IPS-NIHi7 (cell line): ENCODE measurements around the gene FRG2.
A peak's percentile ranks its signal among the peaks of the same experiment; 100 is the strongest.
"Not testable (repeated sequence)": the region's sequence is repeated elsewhere in the genome, so short reads cannot be mapped to it uniquely, and the experiment has no call there.

Source experiments
- DNase-seq: peaks from one replicate; pipeline ENCODE4 v3.0.0; 2012; ENCODE audit warnings: mixed read lengths; ENCODE audit errors: extremely low spot score

Gene FRG2

GRCh38 chr4:190016369-190017289 lies 10.4 kb downstream of the FRG2 start:
- DNase-seq, result no peak

GRCh38 chr4:190015538-190016368 lies 11.3 kb downstream of the FRG2 start:
- peak; percentile 16 for DNase-seq

- peak; percentile 52 for DNase-seq
Measured at GRCh38 chr4:190014771-190015537, 12.1 kb downstream of the FRG2 start.

GRCh38 chr4:189989941-189990340 lies 37.1 kb downstream of the FRG2 start:
- DNase-seq, result not testable (repeated sequence)

DNA sequence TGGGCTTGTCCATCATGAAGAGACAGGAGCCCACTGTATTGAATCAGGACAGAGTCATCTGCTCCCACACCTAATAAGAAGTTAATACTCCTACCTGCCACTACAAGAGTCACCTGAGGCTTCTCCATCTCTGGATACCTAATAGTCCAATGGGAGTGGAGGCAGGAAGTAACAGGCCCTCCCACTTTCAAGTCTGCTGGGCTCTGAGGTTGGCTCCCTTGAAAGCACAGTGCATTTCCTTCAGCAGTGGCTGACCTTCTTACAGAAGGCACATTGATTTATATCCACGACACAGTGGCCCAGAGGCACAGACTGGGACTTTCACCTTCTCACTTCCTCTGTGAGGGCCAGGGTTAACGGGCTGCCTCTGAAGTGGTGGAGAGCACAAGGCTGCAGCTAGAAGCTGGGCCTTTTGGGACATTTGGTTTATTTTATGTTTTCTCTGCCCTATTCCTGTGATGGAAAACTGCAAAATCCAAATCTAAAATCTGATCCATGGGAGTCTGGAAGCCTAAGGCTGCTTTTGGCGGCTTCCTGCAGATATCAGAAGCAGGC lies 38.1 kb downstream of the FRG2 start:
- no peak for DNase-seq

DNA sequence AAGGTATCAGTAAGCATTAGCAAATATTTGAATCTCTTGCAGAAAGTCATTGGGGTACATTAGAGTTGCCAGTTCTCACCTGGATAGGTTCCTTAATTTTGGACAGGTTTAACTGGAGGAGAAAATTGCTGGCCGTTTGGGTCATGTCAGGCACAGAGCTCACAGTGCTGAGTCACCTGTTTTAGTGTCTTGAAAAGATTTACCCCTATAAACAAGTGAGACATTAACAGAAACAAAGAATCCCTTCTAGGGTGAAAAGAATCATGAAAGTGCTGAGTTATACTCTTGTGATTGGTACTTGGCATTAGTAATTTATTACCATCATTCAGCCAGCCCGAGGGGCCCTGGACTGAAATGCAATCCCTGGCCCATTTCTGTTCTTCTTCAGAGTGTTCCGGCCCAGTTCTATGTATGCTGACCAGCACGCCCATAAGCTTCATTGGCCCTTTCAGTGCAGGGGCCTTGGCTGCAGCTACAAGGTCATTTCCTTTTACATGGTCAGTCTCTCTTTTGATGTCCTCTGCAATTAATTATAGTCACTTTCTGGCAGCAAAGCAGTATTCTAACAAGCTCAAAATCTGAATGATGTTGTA lies 41.3 kb downstream of the FRG2 start:
- DNase-seq, result not testable (repeated sequence)

DNA sequence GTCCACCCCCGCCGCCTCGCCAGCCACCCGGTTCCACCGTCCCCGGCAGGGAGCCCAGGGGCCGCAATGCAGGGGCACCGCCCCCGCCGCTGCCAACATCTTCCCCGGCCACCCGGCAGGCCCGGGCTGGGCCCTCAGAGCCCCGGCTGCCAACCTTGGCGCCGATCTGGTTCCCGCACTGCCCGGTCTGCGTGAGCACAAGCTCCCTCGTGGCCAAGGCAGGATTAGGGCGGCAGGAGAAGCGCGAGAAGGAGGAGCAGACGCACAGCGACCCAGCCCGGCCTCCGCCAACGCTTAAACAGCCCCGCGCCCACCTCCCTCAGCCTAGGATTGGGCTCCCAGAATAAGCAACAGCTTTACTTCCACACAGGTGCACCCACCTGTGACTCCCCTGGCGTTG lies 42.4 kb downstream of the FRG2 start:
- DNase-seq, result not testable (repeated sequence)

- not testable (repeated sequence) for DNase-seq
Measured at GRCh38 chr4:189983916-189984526, 43.0 kb downstream of the FRG2 start.

DNA sequence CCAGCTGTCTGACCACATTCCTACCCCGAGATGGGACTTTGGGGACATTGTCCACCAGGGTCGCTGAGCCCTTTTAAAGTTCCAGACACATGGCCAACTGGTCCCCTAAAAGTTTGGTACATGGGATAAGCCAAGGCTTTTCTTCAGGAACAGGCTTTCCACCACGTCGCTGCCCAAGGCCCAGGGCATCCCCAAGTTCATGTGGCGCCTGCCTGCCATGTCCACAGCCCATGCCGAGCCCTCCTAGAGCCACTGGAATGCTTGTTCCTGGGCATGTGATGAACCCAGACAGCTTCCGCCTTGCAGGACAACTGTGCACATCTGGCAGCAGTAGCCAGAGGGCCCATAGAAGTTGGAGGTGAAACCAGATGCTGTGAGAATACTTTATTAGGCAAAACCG lies 45.1 kb downstream of the FRG2 start:
- DNase-seq, result no peak

DNA sequence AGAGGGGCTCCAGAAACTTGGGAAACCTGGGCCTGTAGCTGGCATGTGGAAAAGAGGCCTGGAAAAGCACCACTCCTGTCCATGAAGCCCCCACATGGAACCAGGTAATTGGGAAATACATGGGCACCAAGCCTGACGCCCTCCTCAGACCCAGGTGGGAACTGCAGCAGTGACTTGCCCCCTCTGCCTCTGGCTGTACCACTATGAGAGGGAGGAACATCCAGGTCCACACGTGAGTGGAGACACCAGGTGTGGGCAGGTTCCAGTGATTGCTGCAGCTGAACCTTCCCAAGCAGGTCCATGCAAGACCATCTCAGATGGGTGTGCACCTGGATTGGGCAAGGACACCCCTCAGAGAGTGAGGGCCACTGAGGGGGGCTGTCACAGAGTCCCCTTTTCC lies 46.8 kb downstream of the FRG2 start:
- peak; percentile 20 for DNase-seq

GRCh38 chr4:189979196-189980047 lies 47.6 kb downstream of the FRG2 start:
- DNase-seq, result peak; percentile 10
